Measurements from ENCODE around the gene CPLX1.

GRCh38 chr4:822361-823175 lies 3.4 kb downstream of the CPLX1 start:
- TF ChIP-seq CTCF (IDR thresholded peaks at IDR 0.05), result no peak
- no peak for TF ChIP-seq POLR2A (IDR thresholded peaks at IDR 0.05)

Measured in adrenal gland (tissue), 5 donors.